Heart left ventricle (tissue), 16 donors: ENCODE results near the gene CEP70. TPM values are rescaled to one million over a fixed set of nuclear protein-coding genes. Genes with fewer than 3 reads are reported as not detected.
"Not testable (repeated sequence)": the region's sequence is repeated elsewhere in the genome, so short reads cannot be mapped to it uniquely, and the experiment has no call there.

Experiments
- ATAC-seq, 4 donors: fragments of 200-7000 bp; cut with Tn5 transposase; one replicate each; pipeline ENCODE4 v1.9.1; 2020 to 2022; ENCODE audit warnings: moderate library complexity in 4 of 4, mild to moderate bottlenecking in 3 of 4, moderate number of reproducible peaks in 1 of 4
- DNase-seq, 5 donors: peaks; one replicate each; pipeline ENCODE4 v3.0.0-alpha.2; 2020
- H3K27ac ChIP-seq, 12 donors: fragments of 200-600 bp; sonication (generic) in 4 of 12; one replicate each; pipeline versions ENCODE4 v1.5.0 to v1.8.0; 2016 to 2022; ENCODE audit warnings: mild to moderate bottlenecking in 2 of 12
- H3K27me3 ChIP-seq, 9 donors: fragments of 200-600 bp; sonication (generic) in 2 of 9; one replicate each; pipeline versions ENCODE4 v1.5.1 to v1.8.0; 2016 to 2022; ENCODE audit warnings: mild to moderate bottlenecking in 3 of 9
- H3K36me3 ChIP-seq, 9 donors: fragments of 200-600 bp; sonication (generic) in 2 of 9; one replicate each; pipeline versions ENCODE4 v1.5.0 to v1.8.0; 2018 to 2022; ENCODE audit warnings: mild to moderate bottlenecking in 2 of 9
- H3K4me1 ChIP-seq, 12 donors: fragments of 200-600 bp; sonication (generic) in 4 of 12; one replicate each; pipeline versions ENCODE4 v1.5.0 to v1.8.0; 2016 to 2022; ENCODE audit warnings: mild to moderate bottlenecking in 3 of 12
- H3K4me3 ChIP-seq, 12 donors: fragments of 200-600 bp; sonication (generic) in 4 of 12; one replicate each; pipeline versions ENCODE4 v1.5.0 to v1.8.0; 2017 to 2022; ENCODE audit warnings: mild to moderate bottlenecking in 9 of 12, moderate library complexity in 4 of 12
- H3K9me3 ChIP-seq, 12 donors: fragments of 200-600 bp; sonication (generic) in 4 of 12; one replicate each; pipeline versions ENCODE4 v1.5.0 to v1.8.0; 2016 to 2022; ENCODE audit warnings: mild to moderate bottlenecking in 1 of 12
- POLR2A ChIP-seq, 2 donors: fragments of 450-650 bp; IDR thresholded peaks; one replicate each; pipeline ENCODE4 v1.6.1; 2017; ENCODE audit warnings: antibody characterized with exemption in 2 of 2, mild to moderate bottlenecking in 2 of 2, moderate library complexity in 2 of 2
- WGBS, 4 donors: extraction: QIAGEN DNeasy Blood & Tissue Kit in 2 of 4; methylation state at CpG; one replicate each; pipeline versions ENCODE4 v1.1.5 to v1.1.7; 2013 to 2018; 5-methylcytosine and 5-hydroxymethylcytosine counted together
- intact Hi-C, 10 donors: fragments of 100-400 bp; cut with DNase I; formaldehyde crosslinking; loops; one replicate each; pipeline versions ENCODE4 v1.11.1 to v1.14.2; 2022
- polyA plus RNA-seq, 2 donors: library from polyadenylated mRNA; stranded (reverse); fragments of 200-250 nt; gene quantifications; one replicate each; pipeline ENCODE4 v1.2.3, GENCODE V29; 2013
- total RNA-seq, 9 donors: library from RNA; depleted of rRNA in 2 of 9; stranded (reverse); fragments of >200 nt in 2 of 9; fragmentation: NEBNext Ultra II Directional in 3 of 9; extraction: Animal tissue kit (Norgen Biotek cat#: 25700) in 3 of 9; gene quantifications; one replicate each; pipeline versions ENCODE4 v1.1.0 to v1.2.4, GENCODE V29; 2016 to 2023
- TF ChIP-seq, protein P1 (sequence below), 12 donors: fragments of 200-600 bp; sonication (generic) in 4 of 12; IDR thresholded peaks; one replicate each; pipeline versions ENCODE4 v1.5.0 to v1.8.0; 2018 to 2022; ENCODE audit warnings: antibody characterized with exemption in 12 of 12, mild to moderate bottlenecking in 5 of 12
- donor health status: ischemic (EF 13 %, LVEDD 7.1; RV severe dilation, severe dysfunction).
- donor health status: healthy with polysubstance abuse.
- donor health status: DM: no; HTN: yes; CAD: no.
- donor health status: DM: no; HTN: no; CAD: no.
- donor health status: ischemic (EF 25% LVEDD 6.9; RV normal size, moderate dysfunction).
- donor health status: ischemic (EF 25% LVEDD 5.7; RV mildly dilated, moderate dysfunction).
- donor health status: healthy.
- donor health status: DM: yes; HTN: yes; CAD: no.
- donor health status: ischemic (EF 35%, LVEDD 5.7; RV mildly dilated, moderate dysfunction).
- donor health status: nonischemic (EF 11% LVEDD 7.7; RV severe dilation, severe dysfunction).
- donor health status: DM: yes; HTN: yes; CAD: no.
- donor health status: PGD.
- donor health status: ischemic (EF 29% LVEDD 5.4; RV normal size, mild dysfunction).
- donor health status: nonischemic (EF 23%, LVEDD 6.1; RV moderate dilation, normal function).

Gene CEP70
- total and polyA plus RNA-seq, 11 donors, result 10.1 to 29.8 (median 22.6) TPM

DNA sequence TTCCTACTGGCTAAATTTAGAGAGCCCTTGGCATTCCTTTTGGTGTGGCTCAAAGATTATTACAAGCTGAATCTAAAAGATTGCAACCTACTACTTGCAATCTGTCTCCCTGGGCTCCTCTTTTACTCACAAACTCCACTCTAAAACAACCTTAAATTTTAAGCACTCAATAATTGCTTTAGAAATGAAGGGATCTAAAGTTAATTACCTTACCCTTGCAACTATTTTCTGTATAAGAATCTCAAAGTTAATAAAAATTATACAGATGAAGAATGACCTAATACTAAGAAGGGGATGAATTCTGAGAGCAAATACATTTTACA is 99.5 kb downstream of the CEP70 start:
- no peak overlapping the region for H3K4me3 ChIP-seq
- ATAC-seq, result no peak
- H3K36me3 ChIP-seq, result peaks cover 0 to 13% (median 2%) of the 10 kb centered on the region in 9 donors
- TF ChIP-seq POLR2A (IDR thresholded peaks at IDR 0.05), result no peak
- peaks cover 0 to 20% (median 8%) of the 10 kb centered on the region in 12 donors for H3K4me1 ChIP-seq
- no peaks in the 10 kb centered on the region for H3K27me3 ChIP-seq
- peak overlapping the region in 8 of 12 donors; percentile 2 to 72 (median 62) for H3K27ac ChIP-seq
- H3K9me3 ChIP-seq, result peaks cover 0 to 2% (median 0%) of the 10 kb centered on the region in 12 donors
- no peak for DNase-seq
- intact Hi-C loops, result no loop called here

- H3K27ac ChIP-seq, result peak overlapping the region in 10 of 12 donors; percentile 2 to 85 (median 63)
- DNase-seq, result no peak
- H3K4me1 ChIP-seq, result peaks cover 0 to 20% (median 8%) of the 10 kb centered on the region in 12 donors
- peak; percentile 83 to 90 (median 87) for ATAC-seq
- 77 to 80% (median 78%) methylated on average over 3 of the region's 3 CpGs for WGBS, 4 donors
- TF ChIP-seq, protein P1, sequence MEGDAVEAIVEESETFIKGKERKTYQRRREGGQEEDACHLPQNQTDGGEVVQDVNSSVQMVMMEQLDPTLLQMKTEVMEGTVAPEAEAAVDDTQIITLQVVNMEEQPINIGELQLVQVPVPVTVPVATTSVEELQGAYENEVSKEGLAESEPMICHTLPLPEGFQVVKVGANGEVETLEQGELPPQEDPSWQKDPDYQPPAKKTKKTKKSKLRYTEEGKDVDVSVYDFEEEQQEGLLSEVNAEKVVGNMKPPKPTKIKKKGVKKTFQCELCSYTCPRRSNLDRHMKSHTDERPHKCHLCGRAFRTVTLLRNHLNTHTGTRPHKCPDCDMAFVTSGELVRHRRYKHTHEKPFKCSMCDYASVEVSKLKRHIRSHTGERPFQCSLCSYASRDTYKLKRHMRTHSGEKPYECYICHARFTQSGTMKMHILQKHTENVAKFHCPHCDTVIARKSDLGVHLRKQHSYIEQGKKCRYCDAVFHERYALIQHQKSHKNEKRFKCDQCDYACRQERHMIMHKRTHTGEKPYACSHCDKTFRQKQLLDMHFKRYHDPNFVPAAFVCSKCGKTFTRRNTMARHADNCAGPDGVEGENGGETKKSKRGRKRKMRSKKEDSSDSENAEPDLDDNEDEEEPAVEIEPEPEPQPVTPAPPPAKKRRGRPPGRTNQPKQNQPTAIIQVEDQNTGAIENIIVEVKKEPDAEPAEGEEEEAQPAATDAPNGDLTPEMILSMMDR (IDR thresholded peaks at IDR 0.05), result no peak
- no peak for TF ChIP-seq POLR2A (IDR thresholded peaks at IDR 0.05)
- peaks cover 0 to 8% (median 0%) of the 10 kb centered on the region in 12 donors for H3K9me3 ChIP-seq
- no peaks in the 10 kb centered on the region for H3K27me3 ChIP-seq
- intact Hi-C loops, result no loop called here
- H3K36me3 ChIP-seq, result peaks cover 0 to 8% (median 0%) of the 10 kb centered on the region in 9 donors
- no peak overlapping the region for H3K4me3 ChIP-seq
These were observed 100.1 kb downstream of the CEP70 start for GRCh38 chr3:138493804-138494606.

- Histone ChIP-seq H3K4me3 (no peak overlapping the region), H3K36me3 (peaks cover 0 to 4% (median 0%) of the 10 kb centered on the region in 9 donors), H3K4me1 (peaks cover 0 to 20% (median 8%) of the 10 kb centered on the region in 12 donors), H3K27ac (peak overlapping the region in 7 of 12 donors; percentile 2 to 85 (median 69)), H3K9me3 (peaks cover 0 to 11% (median under 1%) of the 10 kb centered on the region in 12 donors), H3K27me3 (no peaks in the 10 kb centered on the region)
- no peak for TF ChIP-seq POLR2A (IDR thresholded peaks at IDR 0.05)
- TF ChIP-seq, protein P1 (IDR thresholded peaks at IDR 0.05), result no peak
- DNase-seq, result no peak
- intact Hi-C loops, result no loop called here
- ATAC-seq, result peak in 3 of 4 donors; percentile 49 to 67 (median 58)
- WGBS, 4 donors, result 75 to 83% (median 80%) methylated on average over 3 to 4 of the region's 4 CpGs
These were observed 100.9 kb downstream of the CEP70 start for GRCh38 chr3:138492980-138493675.

GRCh38 chr3:138491971-138492370 is 102.1 kb downstream of the CEP70 start:
- 79 to 100% (median 94%) methylated on average over 1 of the region's 1 CpG for WGBS, 4 donors
- no peak for DNase-seq
- H3K27me3 ChIP-seq, result no peaks in the 10 kb centered on the region
- H3K27ac ChIP-seq, result no peak overlapping the region
- no peaks in the 10 kb centered on the region for H3K36me3 ChIP-seq
- peaks cover 0 to 23% (median 10%) of the 10 kb centered on the region in 12 donors for H3K9me3 ChIP-seq
- TF ChIP-seq, protein P1 (IDR thresholded peaks at IDR 0.05), result no peak
- TF ChIP-seq POLR2A (IDR thresholded peaks at IDR 0.05), result no peak
- H3K4me3 ChIP-seq, result no peak overlapping the region
- intact Hi-C loops, result no loop called here
- H3K4me1 ChIP-seq, result peaks cover 0 to 20% (median 8%) of the 10 kb centered on the region in 12 donors
- ATAC-seq, result no peak

GRCh38 chr3:138486580-138486979 is 107.5 kb downstream of the CEP70 start:
- DNase-seq, H3K27me3 ChIP-seq, H3K27ac ChIP-seq, ATAC-seq, H3K4me1 ChIP-seq, H3K4me3 ChIP-seq, H3K36me3 ChIP-seq: not testable (repeated sequence)
- intact Hi-C loops, result loop anchor here in 1 of 10 donors (10.0 kb wide), 1 partner anchor 98 kb away; no protein-coding TSS in a partner anchor
- H3K9me3 ChIP-seq, result peaks cover 0 to 40% (median 18%) of the 10 kb centered on the region in 12 donors
- 89 to 94% (median 92%) methylated on average over 6 of the region's 6 CpGs for WGBS, 4 donors

DNA sequence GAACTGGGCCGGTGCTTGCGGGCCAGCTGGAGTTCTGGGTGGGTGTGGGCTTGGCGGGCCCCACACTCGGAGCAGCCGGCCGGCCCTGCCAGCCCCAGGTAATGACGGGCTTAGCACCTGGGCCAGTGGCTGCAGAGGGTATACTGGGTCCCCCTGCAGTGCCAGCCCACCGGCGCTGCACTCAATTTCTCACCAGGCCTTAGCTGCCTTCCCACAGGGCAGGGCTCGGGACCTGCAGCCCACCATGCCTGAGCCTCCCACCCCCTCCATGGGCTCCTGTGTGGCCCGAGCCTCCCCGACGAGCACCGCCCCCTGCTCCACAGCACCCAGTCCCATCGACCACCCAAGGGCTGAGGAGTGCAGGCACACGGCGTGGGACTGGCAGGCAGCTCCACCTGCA is 109.4 kb downstream of the CEP70 start:
- not testable (repeated sequence) for H3K36me3 ChIP-seq, H3K4me3 ChIP-seq, H3K4me1 ChIP-seq, ATAC-seq, H3K27me3 ChIP-seq, DNase-seq, H3K27ac ChIP-seq
- H3K9me3 ChIP-seq, result peaks cover 0 to 39% (median 18%) of the 10 kb centered on the region in 12 donors
- 95 to 100% (median 97%) methylated on average over 6 to 17 of the region's 17 CpGs for WGBS, 4 donors
- intact Hi-C loops, result loop anchor here in 1 of 10 donors (10.0 kb wide), 1 partner anchor 100 kb away; no protein-coding TSS in a partner anchor
